GM18858 (cell line): ENCODE results near the gene SEC14L1.
A peak's percentile ranks its signal among the peaks of the same experiment; 100 is the strongest.
"Not testable (repeated sequence)": the region's sequence is repeated elsewhere in the genome, so short reads cannot be mapped to it uniquely, and the experiment has no call there.

Experiments used
- ATAC-seq: cut with Tn5 transposase; IDR thresholded peaks from one replicate; pipeline ENCODE4 v1.9.1; 2021; ENCODE audit not compliant: unreplicated experiment

The SEC14L1 gene

DNA sequence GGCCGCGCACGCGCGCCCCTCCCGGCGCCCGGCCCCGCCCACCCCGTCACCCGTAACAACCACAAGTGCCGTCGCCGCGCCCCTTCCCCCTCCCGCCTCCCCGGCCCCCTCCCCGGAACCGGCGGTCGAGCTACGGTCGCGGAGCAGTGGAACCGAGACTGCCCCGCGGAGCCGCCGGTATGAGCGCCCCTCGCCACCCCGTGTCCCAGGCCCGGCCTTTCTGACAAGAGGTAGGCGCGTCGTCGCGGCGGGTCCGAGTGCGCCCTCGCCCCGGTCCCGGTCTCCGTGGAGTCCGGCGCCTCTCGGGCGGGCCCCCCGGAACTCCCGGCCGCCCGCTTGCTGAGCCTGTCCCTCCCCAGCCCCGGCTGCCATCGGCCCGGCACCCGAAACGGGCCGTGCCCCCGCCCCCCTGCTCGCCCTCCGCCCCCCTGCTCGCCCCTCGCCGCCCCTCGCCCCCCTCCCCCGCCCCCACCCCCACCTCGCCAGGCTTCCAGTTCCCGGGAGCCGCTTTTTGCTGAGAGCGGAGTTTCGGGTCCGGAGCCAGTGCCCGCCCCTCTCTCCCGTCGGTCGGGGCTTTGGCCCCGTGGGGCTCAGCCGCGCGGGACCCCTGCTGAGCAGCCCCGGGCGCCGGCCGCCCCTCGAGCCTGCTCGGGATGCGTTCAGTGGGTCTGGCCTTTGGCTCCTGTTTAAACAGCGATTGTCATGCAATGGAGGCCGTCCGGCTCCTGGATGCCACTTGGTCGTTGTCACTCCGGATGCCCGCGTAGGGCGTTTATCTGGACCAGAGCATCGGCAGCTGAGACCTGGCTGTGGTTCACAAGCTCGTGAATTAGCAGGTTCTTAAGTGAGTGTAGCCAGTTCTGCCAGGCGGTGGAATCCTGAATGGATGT, at the start of gene SEC14L1:
TSS of gene SEC14L1 (plus strand) at position 92 of the 890 bp plus-strand sequence. CDS start 2,628 bp downstream, outside the sequence.
- peak; percentile 15 for ATAC-seq

- ATAC-seq: no peak
Observed at GRCh38 chr17:77092025-77092424, 48.7 kb upstream of the SEC14L1 start.

DNA sequence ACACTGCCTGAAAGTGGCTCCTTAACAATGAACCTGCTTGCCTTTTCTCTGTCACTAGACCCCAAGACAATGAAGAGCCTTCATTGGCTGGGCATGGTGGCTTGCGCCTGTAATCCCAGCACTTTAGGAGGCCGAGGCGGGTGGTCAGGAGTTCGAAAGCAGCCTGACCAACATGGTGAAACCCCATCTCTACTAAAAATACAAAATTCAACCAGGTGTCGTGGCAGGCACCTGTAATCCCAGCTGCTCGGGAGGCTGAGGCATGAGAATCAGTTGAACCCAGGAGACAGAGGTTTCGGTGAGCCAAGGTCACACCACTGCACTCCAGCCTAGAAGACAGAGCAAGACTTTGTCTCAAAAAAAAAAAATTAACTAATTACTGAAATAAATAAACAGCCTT, 45.3 kb upstream of the SEC14L1 start:
- no peak for ATAC-seq

DNA sequence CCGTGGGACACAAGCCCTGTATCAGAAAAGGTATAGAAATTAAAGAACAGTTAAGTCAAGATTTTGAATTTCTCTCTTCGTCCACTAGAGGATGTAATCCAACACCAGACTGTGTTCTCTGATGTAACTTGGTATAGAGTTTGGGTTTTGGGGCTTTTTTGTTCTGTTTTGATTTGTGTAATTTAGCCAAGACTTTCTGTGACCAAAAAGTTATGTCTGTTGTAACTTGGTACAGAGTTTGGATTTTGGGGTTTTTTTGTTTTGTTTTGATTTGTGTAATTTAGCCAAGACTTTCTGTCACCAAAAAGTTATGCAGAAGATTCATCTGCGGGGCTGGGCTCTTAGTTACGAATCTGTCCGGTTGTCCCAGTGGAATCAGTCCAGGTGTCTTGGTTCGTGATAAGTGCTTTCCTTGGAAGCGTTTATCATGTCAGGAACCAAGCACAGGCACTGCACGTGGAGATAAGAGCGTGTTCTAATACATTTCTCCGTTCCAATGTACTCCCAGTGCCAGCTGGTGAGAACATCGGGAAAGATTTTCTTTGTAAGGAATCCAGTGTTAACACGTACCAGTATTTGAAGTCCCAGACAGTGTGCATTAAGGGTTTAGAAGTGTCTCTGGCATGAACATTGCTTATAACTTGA, 44.1 kb upstream of the SEC14L1 start:
- ATAC-seq: no peak

DNA sequence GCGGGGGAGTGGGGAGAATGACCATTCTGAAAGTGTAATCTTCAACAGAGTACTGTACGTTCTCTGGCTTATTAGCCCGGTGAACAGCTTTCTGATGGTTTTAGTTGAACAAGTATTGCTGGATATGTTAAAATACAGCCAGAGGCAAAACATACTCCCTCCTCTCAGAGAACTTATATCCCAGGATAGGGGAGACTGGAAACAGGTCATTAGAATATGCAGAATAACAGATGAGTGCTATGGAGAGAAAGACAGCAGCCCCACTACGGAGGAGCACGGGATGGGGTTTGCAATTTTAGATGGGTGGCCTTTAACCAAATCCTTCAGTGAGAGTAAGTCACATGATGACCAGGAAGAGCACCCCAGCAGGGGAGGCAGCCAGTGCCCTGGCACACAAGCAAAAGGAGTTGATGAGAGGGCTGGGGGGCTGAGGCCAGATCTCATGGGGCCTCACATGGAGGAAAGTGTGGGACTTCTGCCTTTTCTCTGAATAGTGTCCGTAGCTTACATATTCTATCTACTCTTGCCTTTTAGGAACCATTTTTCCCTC, 43.1 kb upstream of the SEC14L1 start:
- ATAC-seq: no peak

GRCh38 chr17:77098884-77099545, 41.8 kb upstream of the SEC14L1 start:
- no peak for ATAC-seq

- ATAC-seq: no peak
Observed at GRCh38 chr17:77099997-77100396, 40.8 kb upstream of the SEC14L1 start.

GRCh38 chr17:77101521-77102410, 39.0 kb upstream of the SEC14L1 start:
- no peak for ATAC-seq

DNA sequence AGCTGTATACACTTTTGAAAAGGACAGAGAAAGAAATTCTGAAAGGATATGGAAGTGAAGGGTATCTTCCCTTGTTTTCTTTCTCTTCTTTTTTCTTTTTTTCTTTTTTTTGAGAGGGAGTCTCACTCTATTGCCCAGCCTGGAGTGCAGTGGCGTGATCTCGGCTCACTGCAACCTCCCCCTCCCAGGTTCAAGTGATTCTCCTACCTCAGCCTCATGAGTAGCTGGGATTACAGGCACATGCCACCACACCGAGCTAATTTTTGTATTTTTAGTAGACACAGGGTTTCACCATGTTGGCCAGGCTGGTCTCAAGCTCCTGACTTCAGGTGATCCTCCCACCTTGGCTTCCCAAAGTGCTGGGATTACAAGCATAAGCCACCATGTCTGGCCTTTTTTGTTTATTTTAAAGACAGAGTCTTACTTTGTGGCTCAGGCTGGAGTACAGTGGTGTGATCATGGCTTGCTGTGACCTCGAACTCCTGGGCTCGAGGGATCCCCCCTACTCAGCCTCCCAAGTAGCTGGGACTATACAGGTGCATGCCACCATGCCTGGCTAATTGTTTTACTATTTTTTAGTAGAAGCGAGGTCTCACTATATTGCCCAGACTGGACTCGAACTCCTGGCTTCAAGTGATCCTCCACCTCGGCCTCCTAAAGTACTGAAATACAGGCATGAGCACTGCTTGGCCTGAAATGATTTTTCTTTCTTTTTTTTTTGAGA, 38.2 kb upstream of the SEC14L1 start:
- ATAC-seq: not testable (repeated sequence)

- ATAC-seq: no peak
Observed at GRCh38 chr17:77105706-77106105, 35.1 kb upstream of the SEC14L1 start.

DNA sequence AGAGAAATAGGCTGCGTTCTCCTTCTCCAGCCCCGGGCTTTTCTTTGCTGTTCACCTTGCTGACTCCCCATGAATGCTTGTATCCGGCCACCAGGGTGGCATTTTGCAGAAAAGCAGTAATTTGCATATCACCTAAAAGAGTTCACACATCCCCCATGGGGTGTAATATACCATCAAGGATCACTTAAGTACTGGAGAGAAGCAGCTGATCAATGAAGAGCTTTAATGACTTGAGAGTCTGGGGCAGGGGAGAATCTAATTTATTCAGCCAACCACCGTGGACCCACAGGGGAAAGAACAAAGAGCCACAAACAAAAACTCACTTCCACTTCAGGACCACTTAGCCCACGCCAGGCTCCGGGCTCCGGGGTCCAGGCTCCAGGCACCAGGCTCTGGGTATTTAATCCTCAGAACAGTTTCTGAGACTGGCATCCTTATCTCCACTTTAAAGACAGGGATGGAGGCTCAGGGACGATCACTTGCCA, 33.9 kb upstream of the SEC14L1 start:
- ATAC-seq: no peak

GRCh38 chr17:77107506-77108433, 33.0 kb upstream of the SEC14L1 start:
- ATAC-seq: peak; percentile 48

GRCh38 chr17:77109159-77109759, 31.5 kb upstream of the SEC14L1 start:
- no peak for ATAC-seq

DNA sequence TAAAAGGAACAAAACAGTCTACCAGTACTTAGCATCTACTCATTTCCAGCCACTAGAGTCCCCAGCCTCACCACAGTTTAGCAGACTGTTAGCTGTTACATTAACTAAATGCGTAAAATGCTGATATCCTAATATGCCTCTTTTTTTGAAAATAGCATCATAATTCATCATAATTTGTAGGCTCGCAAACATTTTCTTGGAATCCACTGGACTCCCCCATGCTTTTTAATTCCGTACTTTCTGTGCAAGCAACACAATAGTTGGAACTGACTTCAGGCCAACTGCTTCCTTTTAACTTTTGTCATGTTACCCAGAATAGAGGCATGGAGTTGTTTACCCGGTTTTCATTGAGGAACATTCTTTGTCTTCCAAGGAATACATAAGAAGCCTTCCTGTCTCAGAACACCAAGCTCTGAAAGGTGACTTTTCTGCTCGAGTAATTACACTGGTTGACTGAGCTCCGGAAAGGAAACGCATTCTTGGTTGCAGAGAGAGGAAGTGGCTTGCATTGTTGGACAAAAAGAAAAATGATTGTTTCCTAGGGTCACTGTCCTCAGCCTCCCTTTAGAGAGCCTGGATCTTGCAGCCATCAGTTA, 30.9 kb upstream of the SEC14L1 start:
- no peak for ATAC-seq

DNA sequence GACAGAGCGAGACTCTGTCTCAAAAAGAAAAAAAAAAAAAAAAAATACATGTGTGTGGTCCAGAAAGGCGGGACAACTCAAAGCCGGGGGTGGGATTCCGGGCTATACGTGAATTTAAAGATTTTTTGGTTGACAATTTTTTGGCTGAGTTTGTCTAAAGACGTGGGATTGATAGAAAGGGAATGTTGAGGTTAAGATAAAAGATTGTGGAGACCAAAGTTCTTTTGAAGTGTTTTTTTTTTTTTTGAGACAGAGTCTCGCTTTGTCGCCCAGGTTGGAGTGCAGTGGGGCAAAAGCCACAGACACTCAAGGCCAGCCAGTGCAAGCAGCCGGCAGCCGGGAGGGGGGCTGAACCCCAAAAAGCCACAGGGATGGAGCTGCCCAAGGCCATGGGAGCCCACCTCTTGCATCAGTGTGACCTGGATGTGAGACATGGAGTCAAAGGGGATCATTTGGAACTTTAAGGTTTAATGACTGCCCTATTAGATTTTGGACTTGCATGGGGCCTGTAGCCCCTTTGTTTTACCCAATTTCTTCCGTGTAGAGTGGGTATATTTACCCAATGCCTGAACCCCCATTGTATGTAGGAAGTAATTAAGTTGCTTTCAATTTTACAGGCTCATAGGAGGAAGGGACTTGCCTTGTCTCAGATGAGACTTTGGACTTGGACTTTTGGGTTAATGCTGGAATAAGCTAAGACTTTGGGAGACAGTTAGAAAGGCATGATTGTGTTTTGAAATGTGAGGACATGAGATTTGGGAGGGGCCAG, 29.4 kb upstream of the SEC14L1 start:
- not testable (repeated sequence) for ATAC-seq

GRCh38 chr17:77111934-77112296, 28.9 kb upstream of the SEC14L1 start:
- ATAC-seq: no peak

DNA sequence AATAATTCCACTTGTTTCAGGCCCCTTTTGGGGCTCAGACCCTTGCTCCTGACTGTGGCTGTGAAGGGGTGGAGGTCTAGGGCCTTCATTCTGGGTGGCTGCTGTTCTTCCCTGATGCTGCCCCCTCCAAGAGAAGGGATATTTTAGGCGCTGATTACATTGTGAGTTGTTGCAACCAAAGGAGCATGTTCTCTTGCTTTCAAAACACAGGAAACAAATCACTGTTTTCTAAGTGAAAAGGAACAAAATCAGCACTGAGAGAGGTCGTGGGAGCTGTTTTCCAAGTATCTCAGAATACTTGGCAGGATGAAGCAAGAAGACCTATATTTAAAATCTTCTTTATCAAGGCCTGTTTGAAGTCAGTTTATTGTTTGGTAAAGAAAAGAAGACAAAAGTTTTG, 25.3 kb upstream of the SEC14L1 start:
- no peak for ATAC-seq
